Prostate gland (tissue), 2 donors: ENCODE results near the gene AP2A1. TPM values are rescaled to one million over a fixed set of nuclear protein-coding genes. Genes with fewer than 3 reads are reported as not detected.
A peak's percentile ranks its signal among the peaks of the same experiment; 100 is the strongest.

ENCODE experiments used
- DNase-seq: peaks from one replicate; pipeline ENCODE4 v3.0.0-alpha.2; 2019; ENCODE audit warnings: low spot score
- H3K27ac ChIP-seq, 2 donors: fragments of 200-600 bp; sonication (generic); 2 replicates each; pipeline ENCODE4 v1.5.1; 2017 to 2019
- H3K27me3 ChIP-seq: fragments of 200-600 bp; sonication (generic); replicated peaks from 2 replicates; pipeline ENCODE4 v1.5.1; 2019; ENCODE audit not compliant: insufficient read depth
- H3K36me3 ChIP-seq, 2 donors: fragments of 200-600 bp; sonication (generic); 1 replicate in 1 of 2; 2 replicates in 1 of 2; pipeline versions ENCODE4 v1.5.1 to v1.8.1; 2017 to 2019
- H3K4me1 ChIP-seq: fragments of 200-600 bp; sonication (generic); replicated peaks from 2 replicates; pipeline ENCODE4 v1.5.1; 2019
- H3K4me3 ChIP-seq, 2 donors: fragments of 200-600 bp; sonication (generic); 2 replicates each; pipeline ENCODE4 v1.5.1; 2017 to 2019
- H3K9me3 ChIP-seq: fragments of 200-600 bp; sonication (generic); 2 replicates; pipeline ENCODE4 v1.5.1; 2017
- CTCF ChIP-seq, 4 experiments: fragments of 200-600 bp in 2 of 4; fragments of 450-650 bp in 2 of 4; sonication (generic) in 2 of 4; IDR thresholded peaks; 1 replicate in 3 of 4; 2 replicates in 1 of 4; pipeline ENCODE4 v1.5.1; 2016 to 2019; ENCODE audit warnings: antibody characterized with exemption in 4 of 4, mild to moderate bottlenecking in 2 of 4, moderate library complexity in 2 of 4
- POLR2A ChIP-seq: fragments of 450-650 bp; IDR thresholded peaks from one replicate; pipeline ENCODE4 v1.6.1; 2016; ENCODE audit warnings: antibody characterized with exemption, mild to moderate bottlenecking
- POLR2AphosphoS5 ChIP-seq: sonication (generic); formaldehyde crosslinking; IDR thresholded peaks from one replicate; pipeline ENCODE4 v1.6.1; 2017; ENCODE audit warnings: antibody characterized with exemption
- WGBS: methylation state at CpG from one replicate; pipeline ENCODE4 v1.1.5; 2018; 5-methylcytosine and 5-hydroxymethylcytosine counted together
- intact Hi-C: fragments of 100-400 bp; cut with DNase I; formaldehyde crosslinking; loops from one replicate; pipeline ENCODE4 v1.14.2; 2022
- total RNA-seq, 2 donors: library from RNA; depleted of rRNA; stranded (reverse); fragments of >200 nt; gene quantifications; one replicate each; pipeline ENCODE4 v1.1.0, GENCODE V29; 2016

Gene AP2A1
- total RNA-seq, 2 donors from 2014 or later: 62.7 to 252 TPM

- TF ChIP-seq POLR2AphosphoS5 (peak; percentile 94), POLR2A (peak; percentile 85), CTCF (IDR thresholded peaks at IDR 0.05) (peak in 2 of 4 experiments; percentile 36 to 49)
- Histone ChIP-seq H3K9me3 (no peaks in the 10 kb centered on the region), H3K27me3 (no peaks in the 10 kb centered on the region), H3K4me3 (peak overlapping the region; percentile 82 to 94), H3K4me1 (peaks cover 10% of the 10 kb centered on the region), H3K27ac (peak overlapping the region; percentile 82 to 86), H3K36me3 (no peaks in the 10 kb centered on the region)
- under 1% methylated on average over 53 of the region's 53 CpGs for WGBS
- intact Hi-C loops: loop anchor here (2.0 to 5.0 kb wide), 3 partner anchors 43 to 89 kb away; partner anchors contain the start of genes CPT1C and PRMT1
- DNase-seq: peak; percentile 99
These were observed 533 bp upstream of the AP2A1 start for GRCh38 chr19:49766007-49766929.

GRCh38 chr19:49767381-49767780 lies 580 bp downstream of the AP2A1 start:
- no peaks in the 10 kb centered on the region for H3K9me3 ChIP-seq
- H3K36me3 ChIP-seq: no peaks in the 10 kb centered on the region
- H3K4me1 ChIP-seq: peaks cover 10% of the 10 kb centered on the region
- H3K4me3 ChIP-seq: peak overlapping the region; percentile 82 to 94
- TF ChIP-seq CTCF (IDR thresholded peaks at IDR 0.05): no peak
- TF ChIP-seq POLR2AphosphoS5: no peak
- TF ChIP-seq POLR2A: no peak
- under 1% methylated on average over 9 of the region's 9 CpGs for WGBS
- peak overlapping the region; percentile 70 to 86 for H3K27ac ChIP-seq
- intact Hi-C loops: loop anchor here (2.0 to 5.0 kb wide), 3 partner anchors 41 to 90 kb away; partner anchors contain the start of genes CPT1C and PRMT1
- no peaks in the 10 kb centered on the region for H3K27me3 ChIP-seq
- no peak for DNase-seq

GRCh38 chr19:49767967-49768581 lies 1.3 kb downstream of the AP2A1 start:
- H3K4me3 ChIP-seq: peak overlapping the region in 1 of 2 donors; percentile 82
- no peaks in the 10 kb centered on the region for H3K36me3 ChIP-seq
- no peak for DNase-seq
- 57% methylated on average over 12 of the region's 12 CpGs for WGBS
- no peaks in the 10 kb centered on the region for H3K9me3 ChIP-seq
- no peaks in the 10 kb centered on the region for H3K27me3 ChIP-seq
- H3K4me1 ChIP-seq: peaks cover 10% of the 10 kb centered on the region
- H3K27ac ChIP-seq: no peak overlapping the region
- intact Hi-C loops: loop anchor here (2.0 to 5.0 kb wide), 3 partner anchors 41 to 91 kb away; partner anchors contain the start of genes CPT1C and PRMT1
- no peak for TF ChIP-seq POLR2AphosphoS5
- TF ChIP-seq POLR2A: no peak
- no peak for TF ChIP-seq CTCF (IDR thresholded peaks at IDR 0.05)

- WGBS: 92% methylated on average over 8 of the region's 8 CpGs
- no peaks in the 10 kb centered on the region for H3K27me3 ChIP-seq
- H3K4me1 ChIP-seq: peaks cover 10% of the 10 kb centered on the region
- TF ChIP-seq CTCF (IDR thresholded peaks at IDR 0.05): no peak
- no peak for TF ChIP-seq POLR2A
- no peak for TF ChIP-seq POLR2AphosphoS5
- no peaks in the 10 kb centered on the region for H3K36me3 ChIP-seq
- no peak overlapping the region for H3K27ac ChIP-seq
- intact Hi-C loops: no loop called here
- no peak overlapping the region for H3K4me3 ChIP-seq
- H3K9me3 ChIP-seq: no peaks in the 10 kb centered on the region
- DNase-seq: no peak
These were observed 3.7 kb downstream of the AP2A1 start for GRCh38 chr19:49770529-49770928.
